OCI-LY3 (cell line): ENCODE measurements around the gene ZNF407.

Experiments
- EZH2phosphoT487 ChIP-seq: fragments of 200-600 bp; shearing (Covaris generic); IDR thresholded peaks from 2 replicates; pipeline ENCODE4 v1.6.1; 2018; ENCODE audit warnings: antibody characterized with exemption, mixed run types, low read depth
- TF ChIP-seq, protein P1 (sequence below): fragments of 200-600, 300-600 bp; sonication (generic); IDR thresholded peaks from 2 replicates; pipeline ENCODE4 v1.5.1; 2014; ENCODE audit warnings: antibody characterized with exemption, low read length, low read depth

GRCh38 chr18:75106746-75107145, 509.1 kb downstream of the ZNF407 start:
- TF ChIP-seq, protein P1, sequence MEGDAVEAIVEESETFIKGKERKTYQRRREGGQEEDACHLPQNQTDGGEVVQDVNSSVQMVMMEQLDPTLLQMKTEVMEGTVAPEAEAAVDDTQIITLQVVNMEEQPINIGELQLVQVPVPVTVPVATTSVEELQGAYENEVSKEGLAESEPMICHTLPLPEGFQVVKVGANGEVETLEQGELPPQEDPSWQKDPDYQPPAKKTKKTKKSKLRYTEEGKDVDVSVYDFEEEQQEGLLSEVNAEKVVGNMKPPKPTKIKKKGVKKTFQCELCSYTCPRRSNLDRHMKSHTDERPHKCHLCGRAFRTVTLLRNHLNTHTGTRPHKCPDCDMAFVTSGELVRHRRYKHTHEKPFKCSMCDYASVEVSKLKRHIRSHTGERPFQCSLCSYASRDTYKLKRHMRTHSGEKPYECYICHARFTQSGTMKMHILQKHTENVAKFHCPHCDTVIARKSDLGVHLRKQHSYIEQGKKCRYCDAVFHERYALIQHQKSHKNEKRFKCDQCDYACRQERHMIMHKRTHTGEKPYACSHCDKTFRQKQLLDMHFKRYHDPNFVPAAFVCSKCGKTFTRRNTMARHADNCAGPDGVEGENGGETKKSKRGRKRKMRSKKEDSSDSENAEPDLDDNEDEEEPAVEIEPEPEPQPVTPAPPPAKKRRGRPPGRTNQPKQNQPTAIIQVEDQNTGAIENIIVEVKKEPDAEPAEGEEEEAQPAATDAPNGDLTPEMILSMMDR, result no peak
- no peak for TF ChIP-seq EZH2phosphoT487
